AG09319 (cell line): ENCODE measurements around the gene TBC1D1.

ENCODE experiments used
- DNase-seq: peaks from one replicate; pipeline ENCODE4 v3.0.0-alpha.2; 2010; ENCODE audit warnings: low read depth; ENCODE audit errors: extremely low read depth
- CTCF ChIP-seq: IDR thresholded peaks from 2 replicates; pipeline ENCODE4 v1.5.1; 2011; ENCODE audit warnings: low read depth, mild to moderate bottlenecking, inconsistent platforms, low read length, moderate library complexity

Gene TBC1D1

GRCh38 chr4:38152721-38153386 is 262.0 kb downstream of the TBC1D1 start:
- no peak for DNase-seq
- TF ChIP-seq CTCF = no peak

GRCh38 chr4:38153387-38153760 is 262.5 kb downstream of the TBC1D1 start:
- TF ChIP-seq CTCF = no peak
- no peak for DNase-seq

GRCh38 chr4:38154252-38154651 is 263.4 kb downstream of the TBC1D1 start:
- DNase-seq = no peak
- no peak for TF ChIP-seq CTCF

- TF ChIP-seq CTCF = no peak
- DNase-seq = no peak
Measured at GRCh38 chr4:38154681-38155588, 264.1 kb downstream of the TBC1D1 start.

- no peak for DNase-seq
- no peak for TF ChIP-seq CTCF
Measured at GRCh38 chr4:38155589-38156294, 264.9 kb downstream of the TBC1D1 start.

- TF ChIP-seq CTCF = no peak
- no peak for DNase-seq
Measured at GRCh38 chr4:38157592-38157991, 266.7 kb downstream of the TBC1D1 start.
